HEK293 (cell line): Measurements from ENCODE around the gene TSEN54.

Experiments used
- CTCF ChIA-PET: fragments of 350-600 bp; formaldehyde crosslinking; extraction: SDS; loops from one replicate; lab custom pipeline; 2021; ENCODE audit warnings: antibody characterized with exemption; lab: Yijun Ruan, JAX
- POLR2A ChIA-PET: fragments of 300-600 bp; formaldehyde crosslinking; extraction: SDS; loops from one replicate; lab custom pipeline; 2020; ENCODE audit warnings: antibody characterized with exemption, inconsistent platforms; lab: Yijun Ruan, JAX
- H3K27ac ChIP-seq: fragments of 200-500 bp; sonication (Bioruptor generic); 2 replicates; pipeline ENCODE4 v1.5.1; 2014; ENCODE audit warnings: low read depth, low read length, control low read depth, inconsistent platforms; ENCODE audit errors: extremely low read depth
- H3K36me3 ChIP-seq, 2 experiments: fragments of 200-500 bp in 1 of 2; sonication (Bioruptor generic) in 1 of 2; 1 replicate in 1 of 2; 2 replicates in 1 of 2; pipeline ENCODE4 v1.5.1; 2014 to 2017; ENCODE audit warnings: inconsistent platforms in 2 of 2, low read length in 2 of 2; ENCODE audit not compliant: control insufficient read depth in 2 of 2, insufficient read depth in 1 of 2
- H3K4me1 ChIP-seq: fragments of 200-500 bp; sonication (Bioruptor generic); 2 replicates; pipeline ENCODE4 v1.5.1; 2014; ENCODE audit warnings: mild to moderate bottlenecking, low read length, inconsistent platforms; ENCODE audit not compliant: control insufficient read depth, insufficient read depth
- H3K4me3 ChIP-seq: 2 replicates; pipeline ENCODE4 v1.5.1; 2011; ENCODE audit warnings: low read depth, mild to moderate bottlenecking, control low read depth, low read length, moderate library complexity
- H3K9me3 ChIP-seq: fragments of 200-500 bp; sonication (Bioruptor generic); 2 replicates; pipeline ENCODE4 v1.5.1; 2014; ENCODE audit warnings: low read depth, low read length, inconsistent platforms; ENCODE audit not compliant: control insufficient read depth, insufficient read depth
- HOXC10 ChIP-seq: sonication (generic); formaldehyde crosslinking; IDR thresholded peaks from 2 replicates; pipeline ENCODE4 v1.8.1; 2023; ENCODE audit warnings: mild to moderate bottlenecking, missing genetic modification reagents
- PATZ1 ChIP-seq: fragments of 450-650 bp; formaldehyde crosslinking; IDR thresholded peaks from 2 replicates; pipeline ENCODE4 v1.5.1; 2016; ENCODE audit warnings: missing biosample characterization, missing genetic modification characterization
- ZBTB17 ChIP-seq: fragments of 450-650 bp; formaldehyde crosslinking; IDR thresholded peaks from 2 replicates; pipeline ENCODE4 v1.5.1; 2016; ENCODE audit warnings: missing biosample characterization, missing genetic modification characterization
- ZBTB8A ChIP-seq: fragments of 450-650 bp; formaldehyde crosslinking; IDR thresholded peaks from 2 replicates; pipeline ENCODE4 v1.5.1; 2016; ENCODE audit warnings: missing biosample characterization, missing genetic modification characterization
- ZNF114 ChIP-seq: fragments of 450-650 bp; formaldehyde crosslinking; IDR thresholded peaks from 2 replicates; pipeline ENCODE4 v1.5.0; 2017; ENCODE audit warnings: missing biosample characterization, missing genetic modification characterization
- ZNF132 ChIP-seq: fragments of 450-650 bp; formaldehyde crosslinking; IDR thresholded peaks from 2 replicates; pipeline ENCODE4 v1.5.1; 2017; ENCODE audit warnings: missing biosample characterization, missing genetic modification characterization, borderline replicate concordance
- ZNF140 ChIP-seq: fragments of 450-650 bp; formaldehyde crosslinking; IDR thresholded peaks from 2 replicates; pipeline ENCODE4 v1.5.1; 2016; ENCODE audit warnings: missing biosample characterization, missing genetic modification characterization
- ZNF214 ChIP-seq: fragments of 450-650 bp; formaldehyde crosslinking; IDR thresholded peaks from 2 replicates; pipeline ENCODE4 v1.5.1; 2017; ENCODE audit warnings: missing biosample characterization, mild to moderate bottlenecking, missing genetic modification characterization, borderline replicate concordance
- ZNF48 ChIP-seq: fragments of 450-650 bp; formaldehyde crosslinking; IDR thresholded peaks from 2 replicates; pipeline ENCODE4 v1.5.1; 2016; ENCODE audit warnings: missing biosample characterization, missing genetic modification characterization
- ZNF514 ChIP-seq: fragments of 450-650 bp; formaldehyde crosslinking; IDR thresholded peaks from 2 replicates; pipeline ENCODE4 v1.5.1; 2016; ENCODE audit warnings: missing biosample characterization, missing genetic modification characterization
- ZNF585B ChIP-seq: fragments of 450-650 bp; formaldehyde crosslinking; IDR thresholded peaks from 2 replicates; pipeline ENCODE4 v1.5.1; 2016; ENCODE audit warnings: missing biosample characterization, missing genetic modification characterization
- ZNF639 ChIP-seq: fragments of 450-650 bp; formaldehyde crosslinking; IDR thresholded peaks from 2 replicates; pipeline ENCODE4 v1.5.1; 2016; ENCODE audit warnings: missing biosample characterization, missing genetic modification characterization
- ZNF660 ChIP-seq: fragments of 450-650 bp; IDR thresholded peaks from 2 replicates; pipeline ENCODE4 v1.5.1; 2018; ENCODE audit warnings: missing biosample characterization, mild to moderate bottlenecking, missing genetic modification characterization
- TF ChIP-seq, protein P1 (sequence below): fragments of 450-650 bp; formaldehyde crosslinking; IDR thresholded peaks from 2 replicates; pipeline ENCODE4 v1.5.1; 2016; ENCODE audit warnings: missing biosample characterization, missing genetic modification characterization
- TF ChIP-seq, protein P2 (sequence below): fragments of 450-650 bp; formaldehyde crosslinking; IDR thresholded peaks from 2 replicates; pipeline ENCODE4 v1.5.1; 2016; ENCODE audit warnings: missing biosample characterization, missing genetic modification characterization

TSEN54 gene

DNA sequence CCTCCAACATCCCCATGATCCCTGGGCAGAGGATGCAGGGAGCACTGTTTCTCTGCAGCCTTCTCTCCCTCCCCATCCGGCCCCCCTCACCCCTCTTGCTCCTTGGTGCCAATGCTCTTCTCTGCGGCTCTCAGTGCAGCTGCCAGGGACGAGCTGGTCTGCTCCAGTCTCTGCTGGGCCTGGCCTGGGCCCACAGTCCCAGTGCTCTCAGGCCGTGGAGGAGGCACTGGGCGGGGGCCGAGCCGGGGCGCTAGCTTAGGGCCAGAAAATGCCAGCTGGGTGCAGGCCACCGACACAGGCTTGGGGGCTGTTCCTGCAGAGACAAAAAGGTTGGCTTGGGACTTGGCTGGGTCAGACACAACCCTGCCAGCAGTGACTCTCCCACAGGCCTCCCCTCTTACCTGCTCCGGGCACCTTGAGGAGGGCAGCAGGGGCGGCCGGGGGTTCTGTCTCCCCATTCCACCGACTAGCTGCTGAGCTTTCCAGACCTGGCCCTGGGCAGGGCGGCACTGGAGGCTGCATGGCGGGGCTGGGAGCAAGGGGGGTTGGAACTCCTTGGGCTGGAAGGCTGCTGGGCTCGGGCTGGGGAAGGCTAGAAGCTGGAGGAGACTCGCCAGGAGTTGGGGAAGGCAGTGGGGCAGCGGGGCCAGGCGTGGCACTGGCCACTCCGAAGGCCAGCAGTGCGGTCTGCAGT, 14.8 kb upstream of the TSEN54 start:
- ChIA-PET CTCF (interaction anchor here (0.6 to 0.8 kb wide), 2 partner anchors 10 to 530 kb away, joined by 3 read pairs; no protein-coding TSS in a partner anchor), POLR2A (interaction anchor here (2.1 kb wide), 1 partner anchor 11 kb away, joined by 5 read pairs; no protein-coding TSS in a partner anchor)
- no peak overlapping the region for H3K27ac ChIP-seq
- H3K36me3 ChIP-seq, result peaks cover 0 to 91% of the 10 kb centered on the region in 2 experiments
- H3K4me1 ChIP-seq, result no peaks in the 10 kb centered on the region
- TF ChIP-seq ZNF214 (tag by site-specific recombination) (no peak), ZBTB17 (tag by site-specific recombination) (no peak), PATZ1 (tag by site-specific recombination) (no peak), ZBTB8A (tag by site-specific recombination) (no peak), ZNF514 (tag by site-specific recombination) (no peak), ZNF132 (no peak), ZNF114 (no peak), ZNF639 (no peak), ZNF48 (tag by site-specific recombination) (no peak), ZNF585B (tag by site-specific recombination) (no peak), ZNF660 (no peak), HOXC10 (CRISPR knock-in tag) (no peak)
- TF ChIP-seq, protein P1, sequence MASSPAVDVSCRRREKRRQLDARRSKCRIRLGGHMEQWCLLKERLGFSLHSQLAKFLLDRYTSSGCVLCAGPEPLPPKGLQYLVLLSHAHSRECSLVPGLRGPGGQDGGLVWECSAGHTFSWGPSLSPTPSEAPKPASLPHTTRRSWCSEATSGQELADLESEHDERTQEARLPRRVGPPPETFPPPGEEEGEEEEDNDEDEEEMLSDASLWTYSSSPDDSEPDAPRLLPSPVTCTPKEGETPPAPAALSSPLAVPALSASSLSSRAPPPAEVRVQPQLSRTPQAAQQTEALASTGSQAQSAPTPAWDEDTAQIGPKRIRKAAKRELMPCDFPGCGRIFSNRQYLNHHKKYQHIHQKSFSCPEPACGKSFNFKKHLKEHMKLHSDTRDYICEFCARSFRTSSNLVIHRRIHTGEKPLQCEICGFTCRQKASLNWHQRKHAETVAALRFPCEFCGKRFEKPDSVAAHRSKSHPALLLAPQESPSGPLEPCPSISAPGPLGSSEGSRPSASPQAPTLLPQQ (tag by site-specific recombination), result no peak
- TF ChIP-seq, protein P2, sequence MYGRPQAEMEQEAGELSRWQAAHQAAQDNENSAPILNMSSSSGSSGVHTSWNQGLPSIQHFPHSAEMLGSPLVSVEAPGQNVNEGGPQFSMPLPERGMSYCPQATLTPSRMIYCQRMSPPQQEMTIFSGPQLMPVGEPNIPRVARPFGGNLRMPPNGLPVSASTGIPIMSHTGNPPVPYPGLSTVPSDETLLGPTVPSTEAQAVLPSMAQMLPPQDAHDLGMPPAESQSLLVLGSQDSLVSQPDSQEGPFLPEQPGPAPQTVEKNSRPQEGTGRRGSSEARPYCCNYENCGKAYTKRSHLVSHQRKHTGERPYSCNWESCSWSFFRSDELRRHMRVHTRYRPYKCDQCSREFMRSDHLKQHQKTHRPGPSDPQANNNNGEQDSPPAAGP, result no peak
- no peak overlapping the region for H3K4me3 ChIP-seq
- no peaks in the 10 kb centered on the region for H3K9me3 ChIP-seq

DNA sequence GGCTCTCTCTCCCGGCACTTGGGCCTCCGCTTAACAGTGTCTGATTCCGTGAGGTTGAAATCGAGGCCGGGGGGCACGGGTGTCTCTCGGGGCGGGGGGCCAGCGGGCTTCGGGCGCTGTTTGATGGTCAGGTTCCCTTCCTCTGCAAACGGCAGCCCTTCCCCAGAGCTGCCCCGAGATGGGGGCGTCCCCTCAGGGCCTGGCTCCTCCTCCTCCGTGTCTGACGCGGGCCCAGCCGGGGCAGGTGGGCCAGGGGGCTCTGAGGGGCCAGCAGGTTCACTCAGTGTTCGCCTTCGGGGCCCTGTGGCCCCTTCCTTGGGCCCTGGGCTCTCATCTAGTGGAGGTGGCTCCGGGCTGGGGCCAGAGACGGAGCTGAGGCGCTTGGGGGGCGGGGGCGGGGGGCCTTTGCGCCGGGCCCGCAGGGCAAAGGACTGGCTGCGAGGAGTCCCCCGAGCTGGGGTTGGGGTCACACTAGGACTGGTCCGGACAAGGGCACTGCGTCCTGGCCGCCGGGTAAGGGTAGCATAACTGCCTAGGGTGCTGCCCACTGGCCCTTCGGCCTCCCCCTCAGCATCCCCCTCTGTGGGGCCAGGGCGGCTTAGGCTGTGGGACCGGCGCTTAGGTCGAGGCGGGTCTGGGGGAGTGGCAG, 14.1 kb upstream of the TSEN54 start:
- Histone ChIP-seq H3K27ac (no peak overlapping the region), H3K36me3 (peaks cover 0 to 92% of the 10 kb centered on the region in 2 experiments), H3K4me1 (no peaks in the 10 kb centered on the region), H3K4me3 (no peak overlapping the region), H3K9me3 (no peaks in the 10 kb centered on the region)
- no peak for TF ChIP-seq ZNF140 (tag by site-specific recombination)
- 0 out of 2 replicates have a peak, but pooled peaks have one; percentile 21 for TF ChIP-seq PATZ1 (tag by site-specific recombination)
- POLR2A ChIA-PET, result interaction anchor here (0.5 to 2.1 kb wide), 3 partner anchors 10 to 44 kb away, joined by 3 to 10 read pairs (median 5); partner anchors contain the start of gene LLGL2
- CTCF ChIA-PET, result interaction anchor here (0.9 to 2.2 kb wide), 2 partner anchors 13 to 34 kb away, joined by 3 to 4 read pairs; no protein-coding TSS in a partner anchor
